HG02973 (cell line): Measurements from ENCODE around the gene EFEMP1.
"Not testable (repeated sequence)": the region's sequence is repeated elsewhere in the genome, so short reads cannot be mapped to it uniquely, and the experiment has no call there.

Experiments
- ATAC-seq: cut with Tn5 transposase; IDR thresholded peaks from one replicate; pipeline ENCODE4 v1.9.1; 2021; ENCODE audit warnings: moderate library complexity; ENCODE audit not compliant: unreplicated experiment

The EFEMP1 gene

DNA sequence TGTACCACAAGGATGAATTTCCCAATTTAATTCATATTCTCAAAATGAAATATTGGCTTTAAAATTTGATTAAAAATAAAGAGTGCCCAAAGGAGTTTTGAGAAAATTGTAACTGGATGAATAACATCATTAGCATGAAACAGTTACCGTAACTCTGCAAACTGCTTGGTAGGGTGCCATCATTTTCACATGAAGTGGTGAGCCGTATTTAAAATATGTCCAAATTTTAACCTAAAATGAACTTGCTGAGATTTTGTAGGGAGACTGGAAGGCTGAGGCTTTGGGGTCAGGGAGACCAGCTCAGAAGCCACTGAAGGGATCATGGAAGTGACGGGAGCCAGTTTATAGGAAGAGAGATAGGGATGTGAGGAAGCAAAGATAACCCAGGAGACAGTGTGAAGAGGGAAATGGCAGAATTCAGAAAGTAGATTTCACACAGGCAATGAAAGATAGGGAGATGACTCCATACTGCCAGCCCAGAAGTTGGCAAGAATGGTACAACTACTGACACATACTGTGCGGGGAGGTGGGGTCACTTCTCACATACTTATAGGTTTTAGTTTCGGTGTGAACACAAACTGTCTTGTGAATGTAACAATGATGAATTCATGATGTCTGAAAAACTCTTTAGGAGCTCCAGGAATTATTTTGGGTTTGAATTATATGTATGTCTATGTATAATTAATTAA is 53.8 kb downstream of the EFEMP1 start:
- no peak for ATAC-seq

DNA sequence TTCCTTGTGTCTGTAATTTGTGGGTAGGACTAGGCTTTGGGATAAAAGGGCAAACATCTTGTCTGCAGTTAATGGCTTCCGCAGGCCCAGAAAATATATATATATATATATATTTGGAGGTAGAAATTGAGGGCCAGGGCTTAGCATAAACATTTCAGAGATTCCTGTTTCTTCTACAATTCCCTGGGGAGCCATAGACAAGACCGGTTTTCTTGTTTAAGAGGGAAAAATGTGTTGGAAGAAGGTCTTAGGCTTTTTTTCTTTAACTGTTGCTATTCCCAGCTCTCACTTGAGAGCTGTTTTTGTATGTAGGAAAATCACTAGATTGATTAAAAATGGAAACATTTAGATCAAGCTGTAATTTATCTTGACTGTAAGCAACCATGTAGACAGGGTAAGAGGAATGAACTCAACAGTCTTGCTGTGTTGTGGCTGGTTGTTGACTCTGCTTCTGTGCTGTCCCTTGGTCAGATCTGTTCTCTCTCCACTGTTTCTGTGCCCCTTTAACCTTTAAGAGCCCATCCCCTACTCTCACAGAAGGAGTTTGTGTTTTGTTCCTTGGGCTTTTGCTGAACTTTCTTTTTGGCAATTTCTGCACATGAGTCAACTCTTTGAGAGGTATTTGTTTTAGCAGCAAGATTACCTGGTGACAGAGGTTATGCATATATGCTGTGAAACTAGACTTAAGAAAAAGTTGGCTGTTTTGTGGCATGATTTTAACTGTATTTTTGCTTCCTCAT is 58.3 kb downstream of the EFEMP1 start:
- ATAC-seq, result no peak

- no peak for ATAC-seq
Observed at GRCh38 chr2:55864351-55865084, 59.1 kb downstream of the EFEMP1 start.

- no peak for ATAC-seq
Observed at GRCh38 chr2:55862673-55863390, 60.8 kb downstream of the EFEMP1 start.

- ATAC-seq, result no peak
Observed at GRCh38 chr2:55862246-55862645, 61.3 kb downstream of the EFEMP1 start.

DNA sequence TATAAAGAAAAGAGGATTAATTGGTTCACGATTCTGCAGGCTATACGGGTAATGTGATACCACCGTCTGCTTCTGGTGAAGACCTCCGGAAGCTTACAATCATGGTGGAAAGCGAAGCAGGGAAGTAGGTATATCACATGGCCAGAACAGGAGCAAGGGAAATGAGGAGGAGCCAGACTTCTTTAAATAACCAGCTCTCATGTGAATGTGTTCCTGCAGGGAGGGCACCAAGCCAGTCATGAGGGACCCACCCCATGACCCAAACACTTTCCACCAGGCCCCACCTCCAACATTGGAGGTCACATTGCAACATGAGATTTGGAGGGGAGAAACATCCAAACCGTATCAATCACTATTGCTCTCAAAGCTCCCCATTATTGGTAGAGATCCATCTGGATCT is 61.8 kb downstream of the EFEMP1 start:
- no peak for ATAC-seq

DNA sequence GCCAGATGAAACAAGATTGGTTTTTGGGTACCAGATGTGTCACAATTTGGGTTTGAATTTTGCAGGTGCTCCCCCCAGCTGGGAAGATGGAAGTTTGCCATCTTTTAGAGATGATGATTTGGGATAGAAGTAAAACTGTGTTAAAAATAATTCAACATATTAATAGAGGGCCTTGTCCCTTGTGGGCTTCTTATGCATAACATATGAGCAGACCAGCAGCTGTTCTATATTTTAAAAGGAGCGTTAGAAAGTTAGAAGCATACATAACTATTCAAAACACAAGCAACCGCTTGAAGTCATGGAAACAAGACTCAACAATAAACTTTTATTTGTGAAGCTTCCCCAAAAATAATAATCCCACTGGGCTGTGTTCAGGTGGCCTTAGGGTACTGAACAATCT is 62.8 kb downstream of the EFEMP1 start:
- ATAC-seq, result no peak

DNA sequence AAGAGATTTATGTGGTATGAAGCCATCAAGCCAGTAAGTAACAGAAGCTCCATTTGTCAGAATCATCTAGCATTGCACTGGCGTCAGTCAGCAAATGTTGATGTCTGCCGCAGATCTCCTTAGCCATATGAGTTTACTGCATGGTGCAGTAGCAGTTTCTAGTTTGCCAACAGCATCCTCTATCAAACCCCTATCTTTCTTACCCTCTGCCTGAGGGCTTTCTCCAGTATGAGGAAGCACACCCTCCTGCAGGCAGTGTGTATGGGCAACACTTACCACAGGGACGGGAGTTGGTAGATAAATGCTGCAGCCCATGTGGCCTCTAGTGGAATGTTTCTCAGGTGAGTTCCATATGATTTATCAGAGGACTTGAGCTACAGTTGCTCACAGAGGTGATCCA is 63.7 kb downstream of the EFEMP1 start:
- ATAC-seq, result no peak

- no peak for ATAC-seq
Observed at GRCh38 chr2:55857766-55858165, 65.8 kb downstream of the EFEMP1 start.

GRCh38 chr2:55856936-55857335 is 66.6 kb downstream of the EFEMP1 start:
- no peak for ATAC-seq

DNA sequence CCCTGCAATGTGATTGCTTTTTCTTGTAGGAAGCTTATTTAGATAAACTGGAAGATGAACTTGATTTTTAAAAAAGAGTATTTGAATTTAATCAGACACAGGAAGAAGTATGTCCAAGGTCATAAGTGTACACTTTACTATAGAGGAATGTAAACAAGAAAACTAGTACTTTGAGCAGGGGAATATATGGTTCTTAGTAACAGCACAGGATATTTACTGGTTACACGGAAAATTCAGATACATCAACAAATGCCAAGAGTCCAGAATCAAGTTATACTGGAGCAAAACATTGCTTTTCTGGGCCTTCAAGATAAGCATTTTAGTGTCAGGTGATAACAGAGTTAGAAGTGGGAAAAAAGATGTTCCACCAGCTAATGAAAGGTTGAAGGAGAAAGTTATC is 75.5 kb downstream of the EFEMP1 start:
- ATAC-seq, result no peak

- no peak for ATAC-seq
Observed at GRCh38 chr2:55846426-55846825, 77.2 kb downstream of the EFEMP1 start.

DNA sequence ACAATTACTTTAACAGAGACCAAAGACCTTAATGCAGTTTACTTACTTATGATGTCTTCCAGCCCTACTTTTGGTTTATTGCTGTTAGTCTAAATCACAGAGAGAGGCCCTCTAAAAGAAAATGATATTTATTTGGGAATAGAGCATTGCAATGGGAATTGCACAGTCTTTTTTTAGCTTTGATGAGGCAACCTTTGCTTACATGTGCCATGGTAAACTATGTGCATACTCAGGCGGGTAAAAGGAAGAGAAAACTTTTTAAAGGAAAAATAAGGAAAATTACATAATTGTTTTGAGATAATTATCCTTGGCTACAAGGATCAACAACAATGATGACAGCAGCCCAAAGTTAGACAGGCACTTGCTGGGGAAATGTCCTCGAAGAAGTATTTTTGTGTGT is 78.6 kb downstream of the EFEMP1 start:
- no peak for ATAC-seq

DNA sequence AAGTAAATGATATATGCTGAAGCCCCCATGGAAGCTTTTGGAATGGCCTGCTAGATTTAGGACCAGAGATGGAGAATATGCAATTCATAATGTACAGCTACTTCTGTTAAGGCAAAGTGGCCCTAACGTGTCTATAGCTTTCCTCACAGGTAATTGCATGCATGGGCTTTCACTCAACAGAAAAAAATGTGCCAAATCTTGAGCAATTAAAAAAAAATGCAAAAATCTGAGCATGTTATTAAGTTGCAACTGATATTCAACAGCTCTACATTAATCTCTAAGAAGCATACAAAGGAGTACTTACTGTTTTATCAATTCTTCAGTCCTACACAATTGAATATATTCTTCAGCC is 79.6 kb downstream of the EFEMP1 start:
- ATAC-seq, result no peak

GRCh38 chr2:55843096-55843993 is 80.2 kb downstream of the EFEMP1 start:
- no peak for ATAC-seq

- ATAC-seq, result no peak
Observed at GRCh38 chr2:55842046-55842445, 81.5 kb downstream of the EFEMP1 start.

GRCh38 chr2:55840460-55840859 is 83.1 kb downstream of the EFEMP1 start:
- ATAC-seq, result no peak

DNA sequence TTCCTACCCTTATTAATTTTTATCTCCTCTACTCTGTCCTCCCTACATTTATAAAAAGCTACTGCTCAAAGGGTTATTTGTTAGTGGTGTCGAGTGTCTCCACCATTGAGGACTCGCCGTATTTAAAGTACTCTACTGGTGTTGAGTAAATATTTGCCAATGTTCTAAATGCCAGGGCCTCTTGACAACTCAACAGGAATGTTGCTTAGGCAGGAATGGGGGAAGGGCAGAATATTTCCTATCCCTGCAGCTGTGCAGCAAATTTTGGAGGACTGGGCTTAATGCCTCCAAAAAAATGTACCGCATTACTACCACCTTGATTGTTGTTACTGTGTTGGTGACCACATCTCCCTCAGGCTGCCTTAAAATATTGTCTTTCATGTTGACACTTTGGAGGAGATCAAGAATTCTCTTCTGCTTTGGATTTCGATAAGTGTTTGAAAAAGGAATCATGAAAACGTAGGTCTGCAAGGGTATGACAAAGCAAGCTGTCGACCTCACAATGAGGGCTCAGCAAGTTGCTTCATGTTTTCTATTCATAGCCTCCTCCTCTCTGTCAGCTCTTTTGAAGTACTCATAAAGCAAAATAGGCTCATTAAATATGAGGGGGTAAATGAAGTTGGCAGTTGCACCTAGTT is 84.3 kb downstream of the EFEMP1 start:
- ATAC-seq, result no peak

- ATAC-seq, result no peak
Observed at GRCh38 chr2:55838653-55839052, 84.9 kb downstream of the EFEMP1 start.

DNA sequence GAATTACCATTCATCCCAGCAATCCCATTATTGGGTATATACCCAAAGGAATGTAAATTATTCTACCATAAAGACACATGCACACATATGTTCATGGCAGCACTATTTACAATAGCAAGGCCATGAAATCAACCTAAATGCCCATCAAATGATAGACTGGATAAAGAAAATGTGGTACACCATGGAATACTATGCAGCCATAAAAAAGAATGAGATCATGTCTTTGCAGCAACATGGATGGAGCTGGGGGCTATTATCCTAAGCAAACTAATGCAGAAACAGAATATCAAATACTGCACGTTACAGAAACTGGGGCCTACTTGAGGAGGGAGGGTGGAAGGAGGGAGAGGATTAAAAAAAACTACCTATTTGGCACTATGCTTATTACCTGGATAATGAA is 85.5 kb downstream of the EFEMP1 start:
- not testable (repeated sequence) for ATAC-seq
